GM13976 (cell line): Measurements from ENCODE around the gene XXYLT1.

Source experiments
- DNase-seq: peaks from one replicate; pipeline ENCODE4 v3.0.0; 2012; ENCODE audit warnings: low spot score
- in situ Hi-C: fragments of 300-500 bp; cut with MboI; formaldehyde crosslinking; loops from one replicate; pipeline ENCODE4 v1.12.0; 2022; ENCODE audit warnings: low sequenced_read_pairs, mixed read lengths, inconsistent platforms; ENCODE audit not compliant: unreplicated experiment
- TF ChIP-seq, protein P1 (sequence below): IDR thresholded peaks from 2 replicates; pipeline ENCODE4 v1.5.1; 2012; ENCODE audit warnings: borderline replicate concordance, mild to moderate bottlenecking; ENCODE audit not compliant: insufficient read depth; ENCODE audit errors: extremely low read depth, missing control alignments, control extremely low read depth

The XXYLT1 gene

DNA sequence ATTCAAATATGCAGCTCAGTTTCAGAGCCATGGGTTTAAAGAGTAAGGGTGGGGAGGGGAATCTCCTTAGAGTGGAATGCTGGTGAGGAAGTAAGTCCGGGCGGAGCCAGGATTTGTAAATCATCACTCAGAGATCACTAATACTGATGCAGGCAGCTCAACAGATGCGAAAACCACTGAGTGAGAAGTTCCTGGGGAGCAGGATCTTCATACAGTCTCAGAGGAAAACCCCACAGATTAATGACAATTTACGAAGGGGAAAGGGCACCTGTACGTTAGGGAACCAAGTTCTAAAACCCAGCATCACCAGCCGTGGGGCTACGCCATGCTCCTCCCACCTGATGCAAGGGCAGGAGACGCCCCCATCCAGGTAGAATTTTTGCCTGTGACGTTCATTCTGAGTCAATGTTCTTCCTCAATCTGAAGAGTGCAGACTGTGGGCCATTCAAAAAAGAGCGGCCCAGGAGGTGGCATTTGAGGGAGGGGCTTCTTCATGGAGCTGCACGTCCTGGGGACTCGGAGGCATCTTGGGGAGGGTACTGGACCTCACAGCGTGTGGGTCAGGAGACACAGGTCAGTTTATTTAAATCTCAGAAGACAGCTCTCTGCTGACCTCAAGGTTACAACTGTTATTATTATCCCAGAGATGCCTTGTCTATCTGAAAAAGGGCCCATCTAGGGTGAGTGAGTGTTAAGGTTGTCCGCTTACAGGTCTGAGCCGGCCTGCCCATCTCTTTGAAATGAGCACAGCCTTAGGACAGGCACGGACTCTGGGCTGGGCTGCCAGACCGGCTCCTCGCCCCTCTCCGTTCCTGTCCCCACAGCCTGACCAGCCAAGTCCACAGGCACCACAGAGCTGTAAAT, 228.0 kb downstream of the XXYLT1 start:
- in situ Hi-C loops: no loop called here
- no peak for DNase-seq
- TF ChIP-seq, protein P1, sequence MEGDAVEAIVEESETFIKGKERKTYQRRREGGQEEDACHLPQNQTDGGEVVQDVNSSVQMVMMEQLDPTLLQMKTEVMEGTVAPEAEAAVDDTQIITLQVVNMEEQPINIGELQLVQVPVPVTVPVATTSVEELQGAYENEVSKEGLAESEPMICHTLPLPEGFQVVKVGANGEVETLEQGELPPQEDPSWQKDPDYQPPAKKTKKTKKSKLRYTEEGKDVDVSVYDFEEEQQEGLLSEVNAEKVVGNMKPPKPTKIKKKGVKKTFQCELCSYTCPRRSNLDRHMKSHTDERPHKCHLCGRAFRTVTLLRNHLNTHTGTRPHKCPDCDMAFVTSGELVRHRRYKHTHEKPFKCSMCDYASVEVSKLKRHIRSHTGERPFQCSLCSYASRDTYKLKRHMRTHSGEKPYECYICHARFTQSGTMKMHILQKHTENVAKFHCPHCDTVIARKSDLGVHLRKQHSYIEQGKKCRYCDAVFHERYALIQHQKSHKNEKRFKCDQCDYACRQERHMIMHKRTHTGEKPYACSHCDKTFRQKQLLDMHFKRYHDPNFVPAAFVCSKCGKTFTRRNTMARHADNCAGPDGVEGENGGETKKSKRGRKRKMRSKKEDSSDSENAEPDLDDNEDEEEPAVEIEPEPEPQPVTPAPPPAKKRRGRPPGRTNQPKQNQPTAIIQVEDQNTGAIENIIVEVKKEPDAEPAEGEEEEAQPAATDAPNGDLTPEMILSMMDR: no peak

DNA sequence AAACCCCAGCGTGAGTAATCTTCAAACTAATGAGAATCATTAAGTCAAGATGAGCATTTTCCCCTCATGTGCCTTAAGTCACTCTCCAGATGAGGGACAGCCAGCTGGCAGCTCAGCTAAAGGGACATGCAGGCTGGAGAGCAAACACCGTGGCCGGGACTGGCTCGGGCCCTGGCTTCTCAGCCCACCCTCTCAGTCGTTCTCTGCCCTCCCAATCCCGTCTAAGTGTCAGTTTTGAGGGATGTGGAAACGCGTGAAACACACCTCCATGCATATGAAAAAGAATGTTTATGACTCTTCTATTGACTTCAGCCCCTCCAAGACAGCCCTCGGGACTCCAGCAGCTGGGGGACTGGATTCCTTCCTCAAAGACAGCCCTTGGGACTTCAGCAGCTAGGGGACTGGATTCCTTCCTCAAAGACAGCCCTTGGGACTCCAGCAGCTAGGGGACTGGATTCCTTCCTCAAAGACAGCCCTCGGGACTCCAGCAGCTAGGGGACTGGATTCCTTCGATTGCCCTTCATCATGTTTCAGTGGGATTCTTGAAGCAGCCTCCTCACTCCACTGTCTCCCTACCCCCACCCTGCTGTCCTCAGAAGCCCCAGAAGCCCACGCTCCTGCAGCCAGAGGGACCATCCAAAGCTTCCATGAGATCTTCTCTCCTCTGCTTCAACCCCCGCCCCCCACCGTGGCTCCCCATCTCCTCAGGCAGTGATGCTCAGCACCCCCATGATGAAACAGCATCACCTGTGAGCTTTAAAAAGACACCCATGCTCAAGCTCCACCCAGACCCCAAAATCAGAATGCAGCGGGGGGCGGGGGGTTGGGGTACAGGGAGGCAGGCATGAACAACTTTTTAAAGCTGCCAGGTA, 228.9 kb downstream of the XXYLT1 start:
- no peak for DNase-seq
- in situ Hi-C loops: no loop called here
- TF ChIP-seq, protein P1: no peak

DNA sequence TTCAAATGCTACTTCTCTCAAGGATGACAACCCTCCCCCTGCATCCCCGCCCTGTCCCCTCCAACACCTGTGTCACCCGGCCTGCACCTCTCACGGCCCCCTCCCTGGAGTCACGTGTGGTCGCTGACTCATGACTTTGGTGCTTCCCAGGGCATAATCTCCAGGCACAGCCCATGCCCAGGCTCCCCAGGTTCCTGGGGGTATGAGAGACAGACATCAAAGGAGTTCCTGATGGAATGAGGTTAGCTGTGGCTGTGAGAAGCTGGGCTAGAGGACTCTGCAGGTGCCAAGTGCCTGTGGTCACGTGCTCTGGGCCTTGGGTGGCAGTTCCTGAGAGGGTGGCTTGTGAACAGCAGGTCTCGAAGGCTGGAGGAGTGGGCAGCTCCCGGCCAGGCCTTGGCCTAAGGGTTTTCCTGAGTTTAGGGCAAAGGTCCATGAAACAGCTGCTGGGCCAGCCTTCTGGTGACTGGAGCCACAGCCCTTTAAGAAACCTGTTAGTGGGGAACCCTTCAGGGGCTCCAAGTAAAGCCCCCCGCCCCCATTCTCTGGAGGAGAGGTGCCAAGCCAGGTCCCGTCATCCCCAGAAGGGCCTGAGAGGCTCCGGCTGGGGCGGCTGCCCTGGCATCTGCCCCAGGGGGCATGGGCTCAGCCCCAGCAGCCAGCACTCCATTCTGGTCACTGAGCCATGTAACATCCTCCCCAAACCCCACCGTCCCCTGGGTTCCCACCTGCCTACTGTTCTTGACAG, 230.0 kb downstream of the XXYLT1 start:
- no peak for DNase-seq
- in situ Hi-C loops: no loop called here
- TF ChIP-seq, protein P1: no peak

DNA sequence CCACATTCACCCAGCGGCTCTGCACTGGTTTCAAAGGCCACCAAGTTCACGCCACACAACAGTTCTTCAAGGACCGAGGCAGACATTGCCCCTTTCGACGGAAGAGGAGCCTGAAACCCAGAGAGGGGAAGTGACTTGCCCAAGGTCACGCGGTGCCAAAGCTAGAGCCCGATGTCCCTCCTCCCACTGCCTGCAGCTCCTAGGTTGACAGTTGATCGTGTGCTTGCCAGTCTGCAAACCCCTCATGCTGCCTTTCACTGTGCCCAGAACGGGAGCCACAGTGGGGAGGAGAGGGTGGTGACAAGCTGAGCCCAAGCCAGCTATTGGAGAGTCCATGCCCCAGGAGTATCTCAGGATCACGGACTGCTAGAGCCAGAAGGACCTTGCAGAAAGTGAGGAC, 230.9 kb downstream of the XXYLT1 start:
- TF ChIP-seq, protein P1: no peak
- in situ Hi-C loops: no loop called here
- DNase-seq: no peak

DNA sequence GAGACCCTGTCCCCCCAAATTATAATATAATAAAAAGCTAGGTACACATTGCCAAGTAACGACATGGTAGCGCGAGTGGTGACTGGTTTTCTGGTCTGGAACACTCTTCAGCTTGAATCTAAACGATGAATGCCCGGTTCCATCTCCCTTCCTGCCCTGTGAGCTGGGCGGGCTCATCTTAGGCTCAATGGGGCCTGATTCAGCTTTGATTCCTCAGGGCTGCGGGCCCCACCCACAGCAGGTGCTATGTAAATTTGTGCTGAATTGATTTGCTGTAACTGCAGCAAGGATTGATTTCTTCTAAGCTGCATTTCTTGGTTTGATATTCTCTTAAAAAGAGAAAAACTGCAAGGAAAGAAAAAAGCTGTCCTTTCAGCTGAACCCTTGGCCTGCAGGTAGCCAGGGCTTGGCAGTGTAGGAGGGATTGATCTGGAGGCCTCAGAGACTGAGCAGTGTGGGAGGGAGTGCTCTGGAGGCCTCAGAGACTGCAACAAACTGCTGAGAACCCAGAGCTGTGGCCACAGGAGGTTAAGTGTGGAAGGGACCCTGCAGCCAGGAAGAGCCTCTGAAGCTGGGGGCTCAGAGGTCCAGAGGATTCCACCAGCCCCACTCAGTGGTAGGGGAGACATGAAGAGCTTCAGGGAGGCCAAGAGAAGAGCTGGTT, 231.6 kb downstream of the XXYLT1 start:
- TF ChIP-seq, protein P1: no peak
- no peak for DNase-seq
- in situ Hi-C loops: no loop called here
